Osteocyte (in vitro differentiated cells): ENCODE measurements around the gene FYB1. TPM values are rescaled to one million over a fixed set of nuclear protein-coding genes. Genes with fewer than 3 reads are reported as not detected.

ENCODE experiments used
- DNase-seq: peaks from one replicate; pipeline ENCODE4 v3.0.0; 2021; ENCODE audit warnings: mixed read lengths; ENCODE audit not compliant: unreplicated experiment; ENCODE audit errors: extremely low spot score
- H3K27ac Mint-ChIP-seq: one replicate; pipeline ENCODE4 v1.8.0; 2021; ENCODE audit warnings: mild to moderate bottlenecking, mixed read lengths; ENCODE audit not compliant: unreplicated experiment
- H3K27me3 Mint-ChIP-seq: one replicate; pipeline ENCODE4 v1.8.0; 2021; ENCODE audit warnings: mixed read lengths; ENCODE audit not compliant: unreplicated experiment
- H3K36me3 Mint-ChIP-seq: one replicate; pipeline ENCODE4 v1.8.0; 2021; ENCODE audit warnings: mixed read lengths; ENCODE audit not compliant: unreplicated experiment
- H3K4me1 Mint-ChIP-seq: one replicate; pipeline ENCODE4 v1.8.0; 2021; ENCODE audit warnings: mixed read lengths; ENCODE audit not compliant: unreplicated experiment
- H3K4me3 Mint-ChIP-seq: one replicate; pipeline ENCODE4 v1.8.0; 2021; ENCODE audit warnings: mild to moderate bottlenecking, moderate library complexity, mixed read lengths; ENCODE audit not compliant: unreplicated experiment
- H3K9me3 Mint-ChIP-seq: one replicate; pipeline ENCODE4 v1.8.0; 2021; ENCODE audit warnings: mixed read lengths; ENCODE audit not compliant: unreplicated experiment
- CTCF ChIP-seq: fragments of 200-600 bp; sonication (generic); IDR thresholded peaks from 2 replicates; pipeline ENCODE4 v1.5.0; 2021; ENCODE audit warnings: antibody characterized with exemption, mild to moderate bottlenecking, moderate library complexity
- total RNA-seq: library from RNA; stranded (reverse); gene quantifications from 2 replicates; pipeline ENCODE4 v1.2.1, GENCODE V29; 2021

The FYB1 gene
- total RNA-seq, 1 donor from 2014 or later = not detected

GRCh38 chr5:39091940-39092580 lies 127.3 kb downstream of the FYB1 start:
- no peaks in the 10 kb centered on the region for H3K27me3 Mint-ChIP-seq
- TF ChIP-seq CTCF = no peak
- H3K27ac Mint-ChIP-seq = peak overlapping the region; percentile 82
- no peak for DNase-seq
- peak overlapping the region; percentile 5 for H3K4me3 Mint-ChIP-seq
- H3K4me1 Mint-ChIP-seq = peaks cover 27% of the 10 kb centered on the region
- H3K36me3 Mint-ChIP-seq = peaks cover 4% of the 10 kb centered on the region
- peaks cover 11% of the 10 kb centered on the region for H3K9me3 Mint-ChIP-seq

GRCh38 chr5:39083968-39084367 lies 135.4 kb downstream of the FYB1 start:
- H3K9me3 Mint-ChIP-seq = no peaks in the 10 kb centered on the region
- H3K27ac Mint-ChIP-seq = no peak overlapping the region
- peaks cover 7% of the 10 kb centered on the region for H3K4me1 Mint-ChIP-seq
- H3K36me3 Mint-ChIP-seq = no peaks in the 10 kb centered on the region
- no peak for TF ChIP-seq CTCF
- no peak for DNase-seq
- no peak overlapping the region for H3K4me3 Mint-ChIP-seq
- no peaks in the 10 kb centered on the region for H3K27me3 Mint-ChIP-seq

- Mint-ChIP-seq H3K36me3 (no peaks in the 10 kb centered on the region), H3K27me3 (no peaks in the 10 kb centered on the region), H3K4me1 (peaks cover 7% of the 10 kb centered on the region), H3K9me3 (no peaks in the 10 kb centered on the region), H3K4me3 (no peak overlapping the region), H3K27ac (no peak overlapping the region)
- TF ChIP-seq CTCF = no peak
- DNase-seq = no peak
These were observed 136.4 kb downstream of the FYB1 start for GRCh38 chr5:39082995-39083394.

- Mint-ChIP-seq H3K4me3 (no peak overlapping the region), H3K27ac (no peak overlapping the region)
- DNase-seq = no peak
These were observed 138.7 kb downstream of the FYB1 start for GRCh38 chr5:39080597-39081204.

More at GRCh38 chr5:39080597-39081204, 138.7 kb downstream of the FYB1 start:
- TF ChIP-seq CTCF = peak; percentile 70
- Mint-ChIP-seq H3K36me3 (no peaks in the 10 kb centered on the region), H3K4me1 (peaks cover 18% of the 10 kb centered on the region), H3K9me3 (no peaks in the 10 kb centered on the region), H3K27me3 (no peaks in the 10 kb centered on the region)
